ENCODE data around the gene CXCR1.
"Not testable (repeated sequence)": the region's sequence is repeated elsewhere in the genome, so short reads cannot be mapped to it uniquely, and the experiment has no call there.

The CXCR1 gene

GRCh38 chr2:218155953-218156479 is 10.7 kb downstream of the CXCR1 start:
- FAIRE-seq, result no peak

GRCh38 chr2:218152777-218153176 is 14.0 kb downstream of the CXCR1 start:
- no peak for FAIRE-seq

GRCh38 chr2:218152172-218152571 is 14.6 kb downstream of the CXCR1 start:
- no peak for FAIRE-seq

- FAIRE-seq, result no peak
Observed at GRCh38 chr2:218149848-218150440, 16.8 kb downstream of the CXCR1 start.

- FAIRE-seq, result no peak
Observed at GRCh38 chr2:218149098-218149497, 17.7 kb downstream of the CXCR1 start.

- no peak for FAIRE-seq
Observed at GRCh38 chr2:218146056-218146455, 20.7 kb downstream of the CXCR1 start.

GRCh38 chr2:218145124-218145523 is 21.6 kb downstream of the CXCR1 start:
- FAIRE-seq, result no peak

GRCh38 chr2:218138047-218138446 is 28.7 kb downstream of the CXCR1 start:
- FAIRE-seq, result no peak

GRCh38 chr2:218137514-218137913 is 29.2 kb downstream of the CXCR1 start:
- FAIRE-seq, result no peak

GRCh38 chr2:218130822-218131221 is 35.9 kb downstream of the CXCR1 start:
- FAIRE-seq, result no peak

GRCh38 chr2:218130377-218130776 is 36.4 kb downstream of the CXCR1 start:
- no peak for FAIRE-seq

- FAIRE-seq, result no peak
Observed at GRCh38 chr2:218129458-218130135, 37.2 kb downstream of the CXCR1 start.

GRCh38 chr2:218128781-218129457 is 37.8 kb downstream of the CXCR1 start:
- no peak for FAIRE-seq

- FAIRE-seq, result no peak
Observed at GRCh38 chr2:218127929-218128455, 38.8 kb downstream of the CXCR1 start.

- FAIRE-seq, result no peak
Observed at GRCh38 chr2:218125626-218126080, 41.1 kb downstream of the CXCR1 start, which contains the start of gene CXCR2. Gene CXCR2 (plus strand): TSS chr2:218126028. CDS start chr2:218134802, 8,774 bp downstream.

- FAIRE-seq, result no peak
Observed at GRCh38 chr2:218125095-218125494, 41.7 kb downstream of the CXCR1 start.

- no peak for FAIRE-seq
Observed at GRCh38 chr2:218123986-218124385, 42.8 kb downstream of the CXCR1 start.

GRCh38 chr2:218122286-218122685 is 44.5 kb downstream of the CXCR1 start:
- FAIRE-seq, result not testable (repeated sequence)

GRCh38 chr2:218121789-218122188 is 45.0 kb downstream of the CXCR1 start:
- not testable (repeated sequence) for FAIRE-seq

Data from colon (tissue), 2 donors.